ENCODE data around the gene PRR23C.

- TF ChIP-seq CTCF (IDR thresholded peaks at IDR 0.05; ENCODE audit: insufficient read depth, low read depth, low read length) = no peak
- TF ChIP-seq EZH2 (IDR thresholded peaks at IDR 0.05; ENCODE audit: insufficient read depth, low read length) = no peak
Observed at GRCh38 chr3:139006051-139006716, 38.5 kb downstream of the PRR23C start, which contains the start of gene PRR23A.

All from astrocyte (in vitro differentiated cells and primary cell).